ENCODE data around the gene PDLIM5. TPM values are rescaled to one million over a fixed set of nuclear protein-coding genes. Genes with fewer than 3 reads are reported as not detected.

PDLIM5 gene
- total and polyA plus RNA-seq, 2 of the 8 experiments (the other 6 are each of a cell fraction or from before 2014, with no cell fraction given): 37.3 to 62.1 TPM

GRCh38 chr4:94623126-94623911 lies 171.6 kb downstream of the PDLIM5 start (continued):
- no peak for TF ChIP-seq POU5F1 (IDR thresholded peaks at IDR 0.05; ENCODE audit: low read depth, low read length)

Measured in H1 (cell line).